ENCODE data around the gene KRTDAP. TPM values are rescaled to one million over a fixed set of nuclear protein-coding genes. Genes with fewer than 3 reads are reported as not detected.

The KRTDAP gene
- polyA plus RNA-seq, 1 donor (not counting 4 experiments of a cell fraction or from before 2014, with no cell fraction given) = 85.4 TPM

- no peak for DNase-seq (ENCODE audit: low read depth, low spot score)
- Histone ChIP-seq H3K4me3 (ENCODE audit: control insufficient read depth in 2 of 3, extremely low read depth in 1 of 3, insufficient read depth in 2 of 3, low read depth in 1 of 3, low read length in 3 of 3) (no peak overlapping the region), H3K9me1 (ENCODE audit: control insufficient read depth, extremely low read depth, insufficient read depth, low read length) (no peaks in the 10 kb centered on the region)
Measured at GRCh38 chr19:35501684-35502083, 11.4 kb upstream of the KRTDAP start.

GRCh38 chr19:35500611-35501010 is 10.3 kb upstream of the KRTDAP start:
- Histone ChIP-seq H3K27ac (ENCODE audit: control insufficient read depth, insufficient read depth, low read length) (no peak overlapping the region), H3K9me3 (ENCODE audit: control insufficient read depth, low read depth, low read length) (no peaks in the 10 kb centered on the region), H3K4me3 (ENCODE audit: control insufficient read depth in 2 of 3, extremely low read depth in 1 of 3, insufficient read depth in 2 of 3, low read depth in 1 of 3, low read length in 3 of 3) (no peak overlapping the region), H4K20me1 (ENCODE audit: control insufficient read depth, extremely low read depth, insufficient read depth, low read length) (peaks cover 4% of the 10 kb centered on the region), H3K4me2 (ENCODE audit: control insufficient read depth, extremely low read depth, insufficient read depth, low read depth, low read length) (no peak overlapping the region), H3K9me1 (ENCODE audit: control insufficient read depth, extremely low read depth, insufficient read depth, low read length) (no peaks in the 10 kb centered on the region), H3K79me2 (ENCODE audit: control insufficient read depth, insufficient read depth, low read length) (no peaks in the 10 kb centered on the region), H2AFZ (ENCODE audit: control insufficient read depth, low read length) (no peak overlapping the region), H3K36me3 (ENCODE audit: control insufficient read depth in 2 of 2, extremely low read depth in 1 of 2, insufficient read depth in 2 of 2, low read length in 2 of 2) (peaks cover 29 to 46% of the 10 kb centered on the region in 2 experiments), H3K9ac (ENCODE audit: control insufficient read depth, extremely low read depth, insufficient read depth, low read length) (no peak overlapping the region), H3K4me1 (ENCODE audit: control insufficient read depth, extremely low read depth, insufficient read depth, low read length) (peaks cover 11% of the 10 kb centered on the region), H3K27me3 (ENCODE audit: control insufficient read depth, extremely low read depth, insufficient read depth, low read length) (no peaks in the 10 kb centered on the region)
- dilution Hi-C loops (cut with MboI; ENCODE audit: extremely low pct_ligation_motif_present, low sequenced_read_pairs) = no loop called here
- FAIRE-seq = no peak
- TF ChIP-seq CTCF (optimal IDR thresholded peaks at IDR 0.05 in 1 of 3, IDR thresholded peaks at IDR 0.05 in 1 of 3, conservative IDR thresholded peaks at IDR 0.05 in 1 of 3; ENCODE audit: extremely low read depth in 1 of 3, insufficient read depth in 2 of 3, low read length in 3 of 3) (no peak), EZH2 (IDR thresholded peaks at IDR 0.05; ENCODE audit: low read length) (no peak)
- no peak for DNase-seq (ENCODE audit: low read depth, low spot score)

More at GRCh38 chr19:35501684-35502083, 11.4 kb upstream of the KRTDAP start:
- no peaks in the 10 kb centered on the region for H3K9me3 ChIP-seq (ENCODE audit: control insufficient read depth, low read depth, low read length)
- peaks cover 11% of the 10 kb centered on the region for H3K4me1 ChIP-seq (ENCODE audit: control insufficient read depth, extremely low read depth, insufficient read depth, low read length)
- H3K36me3 ChIP-seq (ENCODE audit: control insufficient read depth in 2 of 2, extremely low read depth in 1 of 2, insufficient read depth in 2 of 2, low read length in 2 of 2) = peaks cover 36 to 54% of the 10 kb centered on the region in 2 experiments
- H3K27ac ChIP-seq (ENCODE audit: control insufficient read depth, insufficient read depth, low read length) = no peak overlapping the region
- peaks cover 4% of the 10 kb centered on the region for H4K20me1 ChIP-seq (ENCODE audit: control insufficient read depth, extremely low read depth, insufficient read depth, low read length)
- no peak overlapping the region for H3K4me2 ChIP-seq (ENCODE audit: control insufficient read depth, extremely low read depth, insufficient read depth, low read depth, low read length)
- TF ChIP-seq CTCF (optimal IDR thresholded peaks at IDR 0.05 in 1 of 3, IDR thresholded peaks at IDR 0.05 in 1 of 3, conservative IDR thresholded peaks at IDR 0.05 in 1 of 3; ENCODE audit: extremely low read depth in 1 of 3, insufficient read depth in 2 of 3, low read length in 3 of 3) (no peak), EZH2 (IDR thresholded peaks at IDR 0.05; ENCODE audit: low read length) (no peak)
- peaks cover 2% of the 10 kb centered on the region for H3K79me2 ChIP-seq (ENCODE audit: control insufficient read depth, insufficient read depth, low read length)
- H2AFZ ChIP-seq (ENCODE audit: control insufficient read depth, low read length) = no peak overlapping the region
- FAIRE-seq = no peak
- H3K9ac ChIP-seq (ENCODE audit: control insufficient read depth, extremely low read depth, insufficient read depth, low read length) = no peak overlapping the region
- H3K27me3 ChIP-seq (ENCODE audit: control insufficient read depth, extremely low read depth, insufficient read depth, low read length) = no peaks in the 10 kb centered on the region
- dilution Hi-C loops (cut with MboI; ENCODE audit: extremely low pct_ligation_motif_present, low sequenced_read_pairs) = no loop called here

All from keratinocyte (primary cell).